K562 (cell line): ENCODE measurements around the gene CXCL17. TPM values are rescaled to one million over a fixed set of nuclear protein-coding genes. Genes with fewer than 3 reads are reported as not detected.

Experiments
- ATAC-seq: fragments of 200-7000 bp; cut with Tn5 transposase; 3 replicates; pipeline ENCODE4 v1.9.1; 2020; ENCODE audit warnings: moderate library complexity
- BruUV-seq: library from RNA; stranded (reverse); fragments of 400-500 nt; replicated peaks from 2 replicates; lab custom pipeline; 2021; lab: Mats Ljungman, UMichigan
- CTCF ChIA-PET: fragments of 300-600 bp; formaldehyde crosslinking; extraction: SDS; loops from one replicate; lab custom pipeline; 2021; ENCODE audit warnings: low intra/inter-chr PET ratio; lab: Yijun Ruan, JAX
- POLR2A ChIA-PET: fragments of 300-600, 350-650 bp; sonication (Branson Sonifier 250); formaldehyde crosslinking; extraction: SDS; loops from one replicate; lab custom pipeline; 2021; ENCODE audit warnings: antibody characterized with exemption, inconsistent platforms; lab: Yijun Ruan, JAX
- DNase-seq, 4 experiments: peaks; one replicate each; pipeline versions ENCODE4 v3.0.0 to v3.0.0-alpha.2; 2011 to 2018; ENCODE audit warnings: low spot score in 3 of 4, mixed read lengths in 3 of 4; ENCODE audit errors: extremely low read depth in 1 of 4
- FAIRE-seq: peaks from 2 replicates; lab custom pipeline; 2011; peaks lifted over from hg19 to GRCh38; lab: Jason Lieb, UNC
- H2AFZ ChIP-seq: 2 replicates; pipeline ENCODE4 v1.6.0; 2011; ENCODE audit warnings: low read depth, low read length, control low read depth, inconsistent platforms
- H3K27ac ChIP-seq: fragments of 200-600 bp; 3 replicates; pipeline ENCODE4 v1.8.0; 2011; ENCODE audit warnings: low read depth, mild to moderate bottlenecking, control low read depth, inconsistent platforms, low read length, moderate library complexity, mixed read lengths; ENCODE audit errors: extremely low read depth
- H3K27me3 ChIP-seq, 2 experiments: fragments of 300-600 bp in 1 of 2; 2 replicates in 1 of 2; 3 replicates in 1 of 2; pipeline versions ENCODE4 v1.6.0 to v1.8.0; 2011; ENCODE audit warnings: inconsistent platforms in 2 of 2, low read length in 2 of 2, mild to moderate bottlenecking in 1 of 2, mixed read lengths in 1 of 2, moderate library complexity in 1 of 2; ENCODE audit not compliant: control insufficient read depth in 2 of 2, insufficient read depth in 2 of 2
- H3K36me3 ChIP-seq: fragments of 300-600 bp; 3 replicates; pipeline ENCODE4 v1.8.0; 2011; ENCODE audit warnings: mild to moderate bottlenecking, low read length, inconsistent platforms; ENCODE audit not compliant: control insufficient read depth, insufficient read depth
- H3K4me1 ChIP-seq, 2 experiments: fragments of 200-600 bp in 1 of 2; replicated peaks in 1 of 2; 2 replicates in 1 of 2; 3 replicates in 1 of 2; pipeline versions ENCODE4 v1.5.1 to v1.8.0; 2011; ENCODE audit warnings: inconsistent platforms in 2 of 2, low read length in 2 of 2, mild to moderate bottlenecking in 1 of 2, mixed read lengths in 1 of 2, moderate library complexity in 1 of 2; ENCODE audit not compliant: control insufficient read depth in 2 of 2, insufficient read depth in 2 of 2
- H3K4me2 ChIP-seq: 2 replicates; pipeline ENCODE4 v1.6.1; 2011; ENCODE audit warnings: low read length, control low read depth, inconsistent platforms, mixed read lengths; ENCODE audit not compliant: insufficient read depth
- H3K4me3 ChIP-seq: fragments of 200-600 bp; sonication (generic), shearing (Covaris generic); 2 replicates; pipeline ENCODE4 v1.5.1; 2016; ENCODE audit warnings: control low read depth, inconsistent platforms
- H3K79me2 ChIP-seq: fragments of 200-600 bp; 3 replicates; pipeline ENCODE4 v1.8.0; 2011; ENCODE audit warnings: low read length, inconsistent platforms; ENCODE audit not compliant: control insufficient read depth, insufficient read depth
- H3K9ac ChIP-seq, 2 experiments: 2 replicates each; pipeline versions ENCODE4 v1.6.0 to v1.6.1; 2011; ENCODE audit warnings: low read depth in 2 of 2, low read length in 2 of 2, control low read depth in 1 of 2, inconsistent platforms in 1 of 2, mild to moderate bottlenecking in 1 of 2, mixed read lengths in 1 of 2; ENCODE audit not compliant: insufficient read depth in 1 of 2
- H3K9me1 ChIP-seq: one replicate; pipeline ENCODE4 v1.6.0; 2011; ENCODE audit warnings: inconsistent platforms, mild to moderate bottlenecking, low read length, moderate library complexity; ENCODE audit not compliant: control insufficient read depth, insufficient read depth
- H3K9me3 ChIP-seq: replicated peaks from 2 replicates; pipeline ENCODE4 v1.5.1; 2011; ENCODE audit warnings: low read depth, low read length, inconsistent platforms; ENCODE audit not compliant: control insufficient read depth, insufficient read depth
- H4K20me1 ChIP-seq: replicated peaks from 2 replicates; pipeline ENCODE4 v1.6.1; 2011; ENCODE audit warnings: low read length, inconsistent platforms, mixed read lengths; ENCODE audit not compliant: control insufficient read depth, insufficient read depth
- ARNT ChIP-seq, 2 experiments: fragments of 450-650 bp; IDR thresholded peaks; 2 replicates each; pipeline ENCODE4 v1.6.1; 2016; ENCODE audit warnings: mild to moderate bottlenecking in 1 of 2
- DPF2 ChIP-seq: fragments of 450-650 bp; IDR thresholded peaks from 2 replicates; pipeline ENCODE4 v1.6.1; 2016
- ELF4 ChIP-seq: fragments of 450-650 bp; formaldehyde crosslinking; IDR thresholded peaks from 2 replicates; pipeline ENCODE4 v1.4.0; 2022; ENCODE audit warnings: missing genetic modification characterization
- ETV5 ChIP-seq: sonication (generic); formaldehyde crosslinking; IDR thresholded peaks from 2 replicates; pipeline ENCODE4 v1.4.0; 2020; ENCODE audit warnings: low read depth, mild to moderate bottlenecking, missing genetic modification reagents
- HDAC2 ChIP-seq: fragments of 450-650 bp; IDR thresholded peaks from 2 replicates; pipeline ENCODE4 v1.6.1; 2016; ENCODE audit warnings: mild to moderate bottlenecking
- MBD2 ChIP-seq: sonication (generic); IDR thresholded peaks from 2 replicates; pipeline ENCODE4 v1.6.1; 2016; ENCODE audit warnings: low read depth, borderline replicate concordance
- RBBP5 ChIP-seq: fragments of 200-600 bp; sonication (generic); IDR thresholded peaks from 2 replicates; pipeline ENCODE4 v1.6.1; 2012; ENCODE audit warnings: borderline replicate concordance, mild to moderate bottlenecking, low read length, control low read depth, inconsistent platforms; ENCODE audit not compliant: insufficient read depth, poor library complexity, severe bottlenecking
- RCOR1 ChIP-seq, 2 experiments: IDR thresholded peaks; 2 replicates each; pipeline ENCODE4 v1.6.1; 2012; ENCODE audit warnings: low read depth in 2 of 2, low read length in 2 of 2, borderline replicate concordance in 1 of 2, improper control_type of control experiment in 1 of 2
- SOX6 ChIP-seq: fragments of 450-650 bp; IDR thresholded peaks from 2 replicates; pipeline ENCODE4 v1.6.1; 2014; ENCODE audit warnings: mild to moderate bottlenecking
- TOE1 ChIP-seq, 2 experiments: fragments of 450-650 bp in 1 of 2; sonication (generic) in 1 of 2; formaldehyde crosslinking in 1 of 2; IDR thresholded peaks; 2 replicates each; pipeline versions ENCODE4 v1.7.1 to v1.8.0; 2016 to 2022; ENCODE audit warnings: borderline replicate concordance in 2 of 2, mild to moderate bottlenecking in 2 of 2, antibody characterized with exemption in 1 of 2, inconsistent platforms in 1 of 2, low read depth in 1 of 2, missing genetic modification reagents in 1 of 2, moderate library complexity in 1 of 2
- ZFX ChIP-seq: sonication (generic); formaldehyde crosslinking; IDR thresholded peaks from 2 replicates; pipeline ENCODE4 v1.8.0; 2022; ENCODE audit warnings: mild to moderate bottlenecking, missing genetic modification reagents, moderate library complexity
- ZNF316 ChIP-seq: fragments of 450-650 bp; IDR thresholded peaks from 2 replicates; pipeline ENCODE4 v1.6.1; 2016
- WGBS: fragments of 100-300 bp; shearing (Covaris generic); methylation state at CpG from one replicate; pipeline ENCODE4 v1.1.6; 2016; ENCODE audit warnings: low coverage, mixed read lengths; ENCODE audit not compliant: insufficient coverage; ENCODE audit errors: missing lambda C conversion rate; 5-methylcytosine and 5-hydroxymethylcytosine counted together
- in situ Hi-C: fragments of 300-500 bp; cut with MboI; formaldehyde crosslinking; loops from 4 replicates; pipeline ENCODE4 v1.15.0; 2018; ENCODE audit warnings: inconsistent platforms, mixed read lengths
- intact Hi-C: fragments of 100-400 bp; cut with micrococcal nuclease; formaldehyde crosslinking; loops from 2 replicates; pipeline ENCODE4 v1.14.2; 2022
- polyA plus RNA-seq, 8 experiments: library from polyadenylated mRNA; depleted of rRNA in 4 of 8; stranded (reverse) in 5 of 8; unstranded in 3 of 8; fragments of >200 nt; fragmentation: Nextera tagmentation in 2 of 8; fragmentation: Illumina TruSeq in 1 of 8; extraction: Ambion mirVana in 2 of 8; extraction: Trizol in 1 of 8; gene quantifications; 2 replicates each; pipeline versions ENCODE4 v1.2.1 to v1.2.3, GENCODE V29; 2011 to 2014; ENCODE audit warnings: inconsistent platforms in 1 of 8, missing spikeins in 1 of 8
- total RNA-seq, 7 experiments: library from RNA; depleted of rRNA in 6 of 7; stranded (reverse); fragments of >200 nt in 6 of 7; fragmentation: Illumina TruSeq in 2 of 7; extraction: Trizol in 2 of 7; gene quantifications; 2 replicates each; pipeline versions ENCODE4 v1.2.1 to v1.2.3, GENCODE V29; 2011 to 2021; ENCODE audit warnings: low replicate concordance in 1 of 7
- TF ChIP-seq, protein P1 (sequence below): fragments of 250-450 bp; sonication (Bioruptor Pico); IDR thresholded peaks from 2 replicates; pipeline ENCODE4 v1.6.1; 2021; ENCODE audit warnings: mild to moderate bottlenecking
- TF ChIP-seq, protein P2 (sequence below): fragments of 250-450 bp; sonication (Bioruptor Pico); IDR thresholded peaks from 2 replicates; pipeline ENCODE4 v1.8.0; 2021; ENCODE audit warnings: borderline replicate concordance, mild to moderate bottlenecking, moderate library complexity; ENCODE audit not compliant: poor library complexity, severe bottlenecking
- TF ChIP-seq, protein P3 (sequence below): sonication (generic); IDR thresholded peaks from 2 replicates; pipeline ENCODE4 v1.6.1; 2016

The CXCL17 gene
- total and polyA plus RNA-seq, 9 of the 15 experiments (the other 6 are each of a cell fraction or from before 2014, with no cell fraction given), result 0.10 to 0.15 TPM; not detected in 7

DNA sequence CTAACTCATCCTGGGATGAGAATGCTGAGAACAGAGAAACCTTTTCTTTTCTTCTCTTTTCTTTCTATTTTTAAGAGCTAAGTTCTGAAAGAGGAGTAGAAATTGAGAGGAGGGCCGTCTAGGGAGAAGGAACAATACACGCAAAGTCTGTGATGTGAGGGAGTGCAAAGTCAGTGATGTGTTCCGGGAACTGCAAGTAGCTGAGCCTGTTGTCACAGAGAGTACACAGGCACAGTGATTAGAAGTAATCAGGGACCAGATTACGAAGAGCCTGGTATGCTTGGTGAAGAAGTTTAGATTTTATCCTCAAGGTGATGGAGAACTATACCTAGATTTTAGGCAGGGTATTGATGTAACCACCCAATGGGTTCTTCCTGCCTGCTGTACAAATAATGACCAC, 32.0 kb upstream of the CXCL17 start:
- Histone ChIP-seq H3K4me2 (no peak overlapping the region), H2AFZ (no peak overlapping the region), H3K9ac (no peak overlapping the region), H3K79me2 (no peaks in the 10 kb centered on the region), H3K9me3 (no peaks in the 10 kb centered on the region), H3K27ac (no peak overlapping the region)
- in situ Hi-C loops (no loop called here), intact Hi-C loops (no loop called here)
- no peak for ATAC-seq
- no peak for TF ChIP-seq RCOR1 (IDR thresholded peaks at IDR 0.05; ENCODE audit: borderline replicate concordance in 1 of 2, low read depth in 2 of 2, low read length in 2 of 2)
- TF ChIP-seq RBBP5, result no peak
- TF ChIP-seq MBD2, result no peak
- TF ChIP-seq ZFX (CRISPR knock-in tag), result no peak
- no peak for TF ChIP-seq ARNT (IDR thresholded peaks at IDR 0.05)
- TF ChIP-seq, all 486 proteins: peak for 0
- Histone ChIP-seq H3K27me3 (peaks cover 17 to 18% of the 10 kb centered on the region in 2 experiments; a peak in 3 of 5 replicates), H3K4me3 (no peak overlapping the region), H3K4me1 (no peaks in the 10 kb centered on the region), H4K20me1 (no peaks in the 10 kb centered on the region), H3K36me3 (no peaks in the 10 kb centered on the region), H3K9me1 (no peaks in the 10 kb centered on the region)
- ChIA-PET POLR2A (interaction anchor here (0.6 to 1.3 kb wide), 3 partner anchors 24 to 212 kb away, joined by 3 to 4 read pairs (median 4); no protein-coding TSS in a partner anchor), CTCF (no interaction called here)
- BruUV-seq, result no TSS peak
- 5% methylated on average over 3 of the region's 4 CpGs for WGBS
- DNase-seq (no peak), FAIRE-seq (no peak)

DNA sequence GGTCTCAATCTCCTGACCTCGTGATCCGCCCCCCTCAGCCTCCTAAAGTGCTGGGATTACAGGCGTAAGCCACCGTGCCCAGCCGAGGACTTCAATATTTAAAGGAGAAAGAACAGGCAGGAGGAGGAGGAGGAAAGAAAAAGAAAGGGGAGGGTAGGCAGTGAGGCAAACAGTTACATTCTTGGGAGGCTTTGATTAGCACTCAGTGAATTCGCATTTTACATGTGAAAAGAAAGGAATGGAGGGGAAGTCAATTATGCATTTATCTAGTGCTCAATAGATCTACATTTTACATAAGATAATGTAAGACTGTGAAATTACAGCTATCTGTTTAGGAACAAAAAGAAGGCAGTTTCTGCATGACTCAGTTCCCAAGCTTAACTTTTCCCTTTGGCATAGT, 30.9 kb upstream of the CXCL17 start:
- Histone ChIP-seq H3K27ac (no peak overlapping the region), H3K9me3 (no peaks in the 10 kb centered on the region), H3K27me3 (peaks cover 13 to 18% of the 10 kb centered on the region in 2 experiments; a peak in 3 of 5 replicates), H3K36me3 (no peaks in the 10 kb centered on the region), H2AFZ (no peak overlapping the region), H3K9ac (no peak overlapping the region), H3K4me2 (no peak overlapping the region), H4K20me1 (no peaks in the 10 kb centered on the region), H3K79me2 (no peaks in the 10 kb centered on the region), H3K9me1 (no peaks in the 10 kb centered on the region), H3K4me1 (no peaks in the 10 kb centered on the region), H3K4me3 (no peak overlapping the region)
- DNase-seq (no peak), FAIRE-seq (no peak), ATAC-seq (no peak)
- CTCF ChIA-PET, result no interaction called here
- POLR2A ChIA-PET, result interaction anchor here (0.6 to 1.3 kb wide), 2 partner anchors 14 to 23 kb away, joined by 3 to 4 read pairs; no protein-coding TSS in a partner anchor
- WGBS, result 4% methylated on average over 4 of the region's 6 CpGs
- intact Hi-C loops, result no loop called here
- in situ Hi-C loops, result no loop called here
- no TSS peak for BruUV-seq
- TF ChIP-seq ZNF316 (no peak), ETV5 (CRISPR knock-in tag) (no peak), ELF4 (no peak), DPF2 (no peak), TOE1 (IDR thresholded peaks at IDR 0.05; ENCODE audit: borderline replicate concordance) (no peak), TOE1 (CRISPR knock-in tag; IDR thresholded peaks at IDR 0.05; ENCODE audit: borderline replicate concordance, low read depth) (no peak), HDAC2 (no peak), SOX6 (no peak)
- TF ChIP-seq, protein P1, sequence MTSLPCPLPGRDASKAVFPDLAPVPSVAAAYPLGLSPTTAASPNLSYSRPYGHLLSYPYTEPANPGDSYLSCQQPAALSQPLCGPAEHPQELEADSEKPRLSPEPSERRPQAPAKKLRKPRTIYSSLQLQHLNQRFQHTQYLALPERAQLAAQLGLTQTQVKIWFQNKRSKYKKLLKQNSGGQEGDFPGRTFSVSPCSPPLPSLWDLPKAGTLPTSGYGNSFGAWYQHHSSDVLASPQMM (CRISPR knock-in tag), result no peak
- TF ChIP-seq, protein P2, sequence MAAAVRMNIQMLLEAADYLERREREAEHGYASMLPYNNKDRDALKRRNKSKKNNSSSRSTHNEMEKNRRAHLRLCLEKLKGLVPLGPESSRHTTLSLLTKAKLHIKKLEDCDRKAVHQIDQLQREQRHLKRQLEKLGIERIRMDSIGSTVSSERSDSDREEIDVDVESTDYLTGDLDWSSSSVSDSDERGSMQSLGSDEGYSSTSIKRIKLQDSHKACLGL (CRISPR knock-in tag), result no peak
- TF ChIP-seq, protein P3, sequence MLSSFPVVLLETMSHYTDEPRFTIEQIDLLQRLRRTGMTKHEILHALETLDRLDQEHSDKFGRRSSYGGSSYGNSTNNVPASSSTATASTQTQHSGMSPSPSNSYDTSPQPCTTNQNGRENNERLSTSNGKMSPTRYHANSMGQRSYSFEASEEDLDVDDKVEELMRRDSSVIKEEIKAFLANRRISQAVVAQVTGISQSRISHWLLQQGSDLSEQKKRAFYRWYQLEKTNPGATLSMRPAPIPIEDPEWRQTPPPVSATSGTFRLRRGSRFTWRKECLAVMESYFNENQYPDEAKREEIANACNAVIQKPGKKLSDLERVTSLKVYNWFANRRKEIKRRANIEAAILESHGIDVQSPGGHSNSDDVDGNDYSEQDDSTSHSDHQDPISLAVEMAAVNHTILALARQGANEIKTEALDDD, result no peak
